GM23248 (cell line): Measurements from ENCODE around the gene SURF1. TPM values are rescaled to one million over a fixed set of nuclear protein-coding genes. Genes with fewer than 3 reads are reported as not detected.
A peak's percentile ranks its signal among the peaks of the same experiment; 100 is the strongest.

Experiments
- DNase-seq: peaks from one replicate; pipeline ENCODE4 v3.0.0-alpha.2; 2015
- H2AFZ ChIP-seq: fragments of 200-600 bp; sonication (generic); 2 replicates; pipeline ENCODE4 v1.6.1; 2016; ENCODE audit warnings: antibody characterized with exemption
- H3F3A ChIP-seq: fragments of 200-600 bp; sonication (generic); 2 replicates; pipeline ENCODE4 v1.6.1; 2016; ENCODE audit warnings: mild to moderate bottlenecking, antibody characterized with exemption, mixed run types; ENCODE audit not compliant: insufficient read depth
- H3K27ac ChIP-seq: fragments of 200-600 bp; sonication (generic); 2 replicates; pipeline ENCODE4 v1.5.1; 2016; ENCODE audit warnings: mild to moderate bottlenecking
- H3K27me3 ChIP-seq: fragments of 200-600 bp; sonication (generic); replicated peaks from 2 replicates; pipeline ENCODE4 v1.6.1; 2016; ENCODE audit warnings: mild to moderate bottlenecking; ENCODE audit not compliant: insufficient read depth
- H3K36me3 ChIP-seq: fragments of 200-600 bp; sonication (generic); 2 replicates; pipeline ENCODE4 v1.6.1; 2016; ENCODE audit warnings: low read depth, mild to moderate bottlenecking
- H3K4me1 ChIP-seq: fragments of 200-600 bp; sonication (generic); 2 replicates; pipeline ENCODE4 v1.6.1; 2016; ENCODE audit warnings: mild to moderate bottlenecking; ENCODE audit not compliant: insufficient read depth
- H3K4me2 ChIP-seq: fragments of 200-600 bp; sonication (generic); one replicate; pipeline ENCODE4 v1.6.1; 2016; ENCODE audit warnings: mild to moderate bottlenecking; ENCODE audit not compliant: unreplicated experiment
- H3K4me3 ChIP-seq: fragments of 200-600 bp; sonication (generic); 2 replicates; pipeline ENCODE4 v1.5.1; 2016; ENCODE audit warnings: mild to moderate bottlenecking
- H3K79me2 ChIP-seq: fragments of 200-600 bp; sonication (generic); 2 replicates; pipeline ENCODE4 v1.6.1; 2016; ENCODE audit warnings: mild to moderate bottlenecking; ENCODE audit not compliant: insufficient read depth
- H3K9ac ChIP-seq: fragments of 200-600 bp; sonication (generic); 2 replicates; pipeline ENCODE4 v1.6.1; 2016; ENCODE audit warnings: mild to moderate bottlenecking
- H3K9me2 ChIP-seq: fragments of 200-600 bp; sonication (generic); 2 replicates; pipeline ENCODE4 v1.6.1; 2016; ENCODE audit warnings: mixed run types, mild to moderate bottlenecking, moderate library complexity; ENCODE audit not compliant: insufficient read depth
- H3K9me3 ChIP-seq: fragments of 200-600 bp; sonication (generic); one replicate; pipeline ENCODE4 v1.6.1; 2017; ENCODE audit warnings: low read depth
- H4K20me1 ChIP-seq: fragments of 200-600 bp; sonication (generic); 2 replicates; pipeline ENCODE4 v1.6.0; 2016; ENCODE audit not compliant: insufficient read depth
- EZH2 ChIP-seq: fragments of 200-600 bp; sonication (generic); IDR thresholded peaks from 2 replicates; pipeline ENCODE4 v1.6.1; 2018; ENCODE audit warnings: antibody characterized with exemption, mild to moderate bottlenecking; ENCODE audit not compliant: insufficient read depth, poor library complexity, severe bottlenecking
- EZH2phosphoT487 ChIP-seq: fragments of 200-600 bp; sonication (generic); IDR thresholded peaks from 2 replicates; pipeline ENCODE4 v1.6.1; 2018; ENCODE audit warnings: antibody characterized with exemption, moderate library complexity, mild to moderate bottlenecking, low read depth; ENCODE audit not compliant: insufficient read depth
- WGBS, 2 experiments: methylation state at CpG; one replicate each; pipeline ENCODE4 v1.1.6; 2015 to 2017; ENCODE audit warnings: low lambda C conversion rate in 2 of 2, low coverage in 1 of 2; ENCODE audit errors: missing lambda C conversion rate in 2 of 2; 5-methylcytosine and 5-hydroxymethylcytosine counted together
- in situ Hi-C: fragments of 300-500 bp; cut with MboI; formaldehyde crosslinking; loops from 2 replicates; pipeline ENCODE4 v1.15.0; 2020
- polyA plus RNA-seq: library from polyadenylated mRNA; unstranded; fragments of >200 nt; fragmentation: Nextera tagmentation; extraction: Ambion mirVana; gene quantifications from 2 replicates; pipeline ENCODE4 v1.2.1, GENCODE V29; 2016
- total RNA-seq: library from RNA; depleted of rRNA; stranded (reverse); fragments of >200 nt; shearing (Covaris generic); gene quantifications from 2 replicates; pipeline ENCODE4 v1.2.3, GENCODE V29; 2014

The SURF1 gene
- total and polyA plus RNA-seq, 2 experiments from 2014 or later: 29.1 to 57.4 TPM

DNA sequence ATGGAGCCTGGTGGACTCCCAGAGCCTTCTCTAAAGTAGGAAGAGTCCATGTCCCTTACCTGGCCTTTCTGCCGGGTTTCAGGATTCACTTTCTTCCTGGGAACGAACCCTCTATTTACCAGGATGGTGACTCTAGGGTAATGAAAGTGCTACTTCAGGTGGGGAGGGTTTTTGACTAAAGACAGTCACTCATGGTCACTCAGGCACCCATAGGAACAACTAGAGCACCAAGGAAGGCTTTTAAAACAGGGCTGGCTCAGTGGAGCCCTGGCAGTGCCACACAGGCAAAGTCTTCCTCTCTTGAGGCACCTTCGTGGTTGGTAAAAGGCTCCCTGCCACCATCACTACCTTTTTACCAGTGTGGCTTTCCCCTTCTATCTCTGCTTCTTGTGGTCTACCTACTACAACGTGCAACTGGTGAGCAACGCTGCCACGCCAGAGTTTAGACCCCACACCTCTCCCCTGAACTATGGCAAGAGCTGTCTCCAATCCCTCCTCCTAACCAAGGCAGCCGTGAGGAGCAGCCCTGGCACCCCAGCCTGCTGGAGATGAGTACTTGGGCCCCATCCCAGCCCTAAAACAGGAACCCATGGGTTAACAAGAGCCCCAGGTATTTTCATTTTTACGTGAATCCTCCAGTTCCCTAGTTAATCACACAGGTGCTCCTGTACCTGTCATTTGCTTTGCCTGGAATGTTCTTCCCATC, 3.5 kb downstream of the SURF1 start:
- Histone ChIP-seq H4K20me1 (no peaks in the 10 kb centered on the region), H2AFZ (no peak overlapping the region), H3K79me2 (peaks cover 60% of the 10 kb centered on the region), H3K9me2 (no peaks in the 10 kb centered on the region), H3F3A (peaks cover 72% of the 10 kb centered on the region), H3K4me2 (no peak overlapping the region), H3K36me3 (peaks cover 38% of the 10 kb centered on the region), H3K27ac (no peak overlapping the region), H3K9me3 (no peaks in the 10 kb centered on the region), H3K4me3 (no peak overlapping the region), H3K27me3 (no peaks in the 10 kb centered on the region), H3K4me1 (peaks cover 20% of the 10 kb centered on the region), H3K9ac (no peak overlapping the region)
- in situ Hi-C loops: no loop called here
- TF ChIP-seq EZH2phosphoT487 (no peak), EZH2 (no peak)
- no peak for DNase-seq
- WGBS, 2 experiments: 64 to 69% methylated on average over 8 of the region's 8 CpGs

DNA sequence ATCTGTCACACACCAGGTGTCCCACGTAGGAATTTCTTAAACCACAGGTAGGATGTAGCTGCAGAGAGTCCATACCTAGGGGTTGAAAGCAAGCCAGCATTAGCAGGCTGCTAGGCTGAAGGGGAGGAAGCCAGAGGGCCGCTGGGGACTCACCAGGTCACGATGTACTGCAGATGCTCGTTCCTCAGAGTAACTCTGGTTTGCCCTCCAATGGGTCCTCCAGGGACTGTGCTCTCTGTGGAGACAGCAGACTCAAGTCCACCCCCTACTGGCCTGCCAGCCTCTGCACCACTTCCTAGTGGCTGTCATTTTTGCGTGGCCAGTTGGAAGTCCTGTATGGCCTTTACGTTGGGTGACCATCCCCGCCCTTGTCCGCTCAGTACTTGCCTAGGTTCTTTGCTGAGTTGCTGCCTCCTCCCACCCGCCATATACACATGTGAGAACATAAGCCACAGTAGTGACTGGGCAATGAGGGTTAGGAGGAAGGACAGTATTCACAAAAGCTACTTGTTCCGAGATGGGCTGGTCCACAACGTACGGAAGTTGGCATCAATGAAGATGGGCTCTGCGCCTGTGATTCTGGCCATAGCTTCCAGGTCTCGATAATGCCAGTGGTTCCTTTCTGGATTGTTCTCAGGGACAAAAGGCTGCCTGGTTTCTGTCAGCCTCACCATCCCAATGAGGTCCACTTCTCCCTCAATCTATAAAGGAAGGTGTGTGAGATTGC, 4.2 kb downstream of the SURF1 start:
- no peak for TF ChIP-seq EZH2
- TF ChIP-seq EZH2phosphoT487: no peak
- Histone ChIP-seq H4K20me1 (no peaks in the 10 kb centered on the region), H3K9ac (no peak overlapping the region), H2AFZ (no peak overlapping the region), H3K36me3 (peaks cover 38% of the 10 kb centered on the region), H3K4me1 (peaks cover 20% of the 10 kb centered on the region), H3K27me3 (no peaks in the 10 kb centered on the region), H3K79me2 (peaks cover 57% of the 10 kb centered on the region), H3K27ac (peak overlapping the region; percentile 40), H3K9me2 (no peaks in the 10 kb centered on the region), H3K4me2 (no peak overlapping the region), H3F3A (peaks cover 67% of the 10 kb centered on the region), H3K4me3 (no peak overlapping the region), H3K9me3 (no peaks in the 10 kb centered on the region)
- in situ Hi-C loops: no loop called here
- peak; percentile 78 for DNase-seq
- WGBS, 2 experiments: 78 to 82% methylated on average over 14 of the region's 14 CpGs

DNA sequence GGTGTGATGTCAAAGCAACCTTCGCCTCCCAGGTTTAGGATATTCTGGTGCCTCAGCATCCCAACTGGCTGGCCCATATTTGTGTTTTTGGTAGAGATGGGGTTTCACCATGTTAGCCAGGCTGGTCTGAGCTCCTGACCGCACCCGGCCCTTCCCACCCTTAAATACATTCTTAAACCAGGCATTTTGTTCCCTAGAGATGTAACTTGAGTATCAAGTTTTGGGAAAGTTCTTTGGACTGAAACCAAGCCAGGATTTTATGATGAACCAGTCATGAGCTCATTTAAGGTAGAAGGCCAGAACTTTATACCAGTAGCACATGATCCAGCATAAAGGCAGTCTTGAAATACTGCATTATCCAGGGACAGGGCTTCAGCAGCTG, 4.8 kb downstream of the SURF1 start:
- no peak overlapping the region for H2AFZ ChIP-seq
- H3K27me3 ChIP-seq: no peaks in the 10 kb centered on the region
- H3K9me3 ChIP-seq: no peaks in the 10 kb centered on the region
- no peak overlapping the region for H3K4me2 ChIP-seq
- H3K79me2 ChIP-seq: peaks cover 61% of the 10 kb centered on the region
- whole genome bisulfite sequencing, 2 experiments: 77 to 88% methylated on average over 3 of the region's 3 CpGs
- in situ Hi-C loops: no loop called here
- H3K27ac ChIP-seq: peak overlapping the region; percentile 40
- no peak overlapping the region for H3K9ac ChIP-seq
- no peak for DNase-seq
- peaks cover 21% of the 10 kb centered on the region for H3K4me1 ChIP-seq
- peaks cover 67% of the 10 kb centered on the region for H3F3A ChIP-seq
- TF ChIP-seq EZH2phosphoT487 (no peak), EZH2 (no peak)
- H4K20me1 ChIP-seq: no peaks in the 10 kb centered on the region
- H3K9me2 ChIP-seq: no peaks in the 10 kb centered on the region
- peaks cover 38% of the 10 kb centered on the region for H3K36me3 ChIP-seq
- no peak overlapping the region for H3K4me3 ChIP-seq

DNA sequence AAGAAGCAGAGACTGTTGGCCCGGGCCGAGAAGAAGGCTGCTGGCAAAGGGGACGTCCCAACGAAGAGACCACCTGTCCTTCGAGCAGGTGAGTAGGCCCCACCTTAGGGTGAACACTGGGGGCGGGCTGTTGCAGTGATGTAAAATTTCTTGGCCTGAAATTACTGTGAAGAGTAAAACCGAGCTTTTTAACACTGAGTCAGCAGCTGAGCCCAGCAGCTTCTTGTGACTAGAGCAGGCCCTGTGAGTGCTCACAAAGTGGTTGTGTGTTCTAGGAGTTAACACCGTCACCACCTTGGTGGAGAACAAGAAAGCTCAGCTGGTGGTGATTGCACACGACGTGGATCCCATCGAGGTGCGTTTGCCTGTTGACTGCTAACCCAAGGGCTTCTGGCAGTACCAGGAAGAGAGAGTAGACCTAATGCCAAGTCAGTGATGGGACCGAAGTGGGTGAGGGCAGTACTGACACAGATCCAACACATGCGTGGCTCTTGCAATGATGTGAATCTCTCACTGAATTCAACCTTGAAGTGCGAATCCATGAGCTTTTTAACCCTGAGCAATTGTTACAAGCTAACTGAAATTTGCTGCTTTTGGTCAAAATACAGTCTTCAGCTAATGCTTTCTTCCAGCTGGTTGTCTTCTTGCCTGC, 6.2 kb downstream of the SURF1 start:
- DNase-seq: peak; percentile 56
- Histone ChIP-seq H4K20me1 (no peaks in the 10 kb centered on the region), H3K9ac (peak overlapping the region; percentile 99), H3F3A (peaks cover 60% of the 10 kb centered on the region), H3K4me2 (peak overlapping the region; percentile 100), H3K27ac (peak overlapping the region; percentile 94), H3K4me3 (peak overlapping the region; percentile 98), H3K4me1 (peaks cover 19% of the 10 kb centered on the region), H3K9me3 (no peaks in the 10 kb centered on the region), H3K27me3 (no peaks in the 10 kb centered on the region), H3K9me2 (no peaks in the 10 kb centered on the region), H3K36me3 (peaks cover 38% of the 10 kb centered on the region), H3K79me2 (peaks cover 64% of the 10 kb centered on the region), H2AFZ (no peak overlapping the region)
- TF ChIP-seq EZH2 (no peak), EZH2phosphoT487 (no peak)
- in situ Hi-C loops: no loop called here
- 71 to 73% methylated on average over 15 of the region's 15 CpGs for WGBS, 2 experiments
